HG02884 (cell line): ENCODE measurements around the gene IQSEC1.

Experiments used
- ATAC-seq: cut with Tn5 transposase; IDR thresholded peaks from one replicate; pipeline ENCODE4 v1.9.1; 2021; ENCODE audit warnings: mild to moderate bottlenecking, moderate library complexity; ENCODE audit not compliant: unreplicated experiment

Gene IQSEC1

DNA sequence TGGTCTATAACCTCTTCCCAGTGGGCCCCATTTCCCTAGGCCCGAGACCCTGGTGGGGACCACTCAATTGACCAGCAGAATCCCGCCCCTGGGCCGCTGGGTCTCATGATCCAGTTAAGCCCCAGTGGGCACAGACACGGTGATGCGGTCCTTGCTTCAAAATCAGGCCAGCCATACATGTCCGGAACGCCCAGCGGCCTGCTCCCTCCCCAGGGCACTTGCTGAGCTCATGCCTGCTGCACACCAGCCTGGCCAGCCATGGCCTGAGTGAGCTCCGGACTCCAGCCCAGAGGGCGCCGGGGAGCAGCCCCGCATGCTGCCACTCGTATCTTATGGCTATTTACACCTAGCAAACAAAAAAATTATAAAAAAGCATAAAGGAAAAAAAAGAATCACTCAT, 34.4 kb upstream of the IQSEC1 start:
- no peak for ATAC-seq

- ATAC-seq: no peak
These were observed 33.2 kb upstream of the IQSEC1 start for GRCh38 chr3:13106308-13107001.

- ATAC-seq: no peak
These were observed 32.6 kb upstream of the IQSEC1 start for GRCh38 chr3:13105896-13106250.

DNA sequence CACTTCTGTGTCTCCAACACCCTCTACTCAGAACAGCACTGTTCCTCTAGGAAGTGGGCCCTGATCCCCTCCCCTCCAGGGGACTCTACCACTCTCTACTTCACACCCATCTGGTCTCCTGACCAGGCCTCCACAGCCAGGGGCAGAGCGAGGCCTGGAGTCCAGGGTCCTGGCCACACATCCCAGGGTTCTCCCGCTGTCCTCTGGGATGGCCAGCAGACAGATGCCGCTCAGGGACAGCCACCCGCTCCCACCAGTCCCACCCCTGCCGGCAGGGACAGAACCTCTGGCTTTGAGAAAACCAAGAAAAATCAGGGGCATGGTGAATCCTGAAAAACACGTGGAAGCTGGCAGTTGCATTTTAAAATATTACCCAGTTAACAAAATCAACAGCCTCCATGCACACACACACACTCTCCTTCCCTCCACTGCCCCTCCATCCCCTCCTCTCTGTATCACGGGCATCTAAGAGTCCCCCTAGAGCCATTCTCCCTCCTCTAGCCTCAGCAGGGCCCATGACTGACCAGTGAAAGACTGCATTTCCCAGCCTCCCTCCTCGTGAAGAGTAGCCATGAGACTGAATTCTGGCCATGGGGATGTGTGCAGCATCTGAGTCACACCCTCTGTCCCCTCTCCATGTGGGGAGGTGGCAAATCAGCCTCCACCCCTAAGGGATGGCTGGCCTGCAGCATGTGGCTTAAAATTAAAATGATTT, 32.1 kb upstream of the IQSEC1 start:
- no peak for ATAC-seq

GRCh38 chr3:13104511-13104910, 31.3 kb upstream of the IQSEC1 start:
- ATAC-seq: no peak

DNA sequence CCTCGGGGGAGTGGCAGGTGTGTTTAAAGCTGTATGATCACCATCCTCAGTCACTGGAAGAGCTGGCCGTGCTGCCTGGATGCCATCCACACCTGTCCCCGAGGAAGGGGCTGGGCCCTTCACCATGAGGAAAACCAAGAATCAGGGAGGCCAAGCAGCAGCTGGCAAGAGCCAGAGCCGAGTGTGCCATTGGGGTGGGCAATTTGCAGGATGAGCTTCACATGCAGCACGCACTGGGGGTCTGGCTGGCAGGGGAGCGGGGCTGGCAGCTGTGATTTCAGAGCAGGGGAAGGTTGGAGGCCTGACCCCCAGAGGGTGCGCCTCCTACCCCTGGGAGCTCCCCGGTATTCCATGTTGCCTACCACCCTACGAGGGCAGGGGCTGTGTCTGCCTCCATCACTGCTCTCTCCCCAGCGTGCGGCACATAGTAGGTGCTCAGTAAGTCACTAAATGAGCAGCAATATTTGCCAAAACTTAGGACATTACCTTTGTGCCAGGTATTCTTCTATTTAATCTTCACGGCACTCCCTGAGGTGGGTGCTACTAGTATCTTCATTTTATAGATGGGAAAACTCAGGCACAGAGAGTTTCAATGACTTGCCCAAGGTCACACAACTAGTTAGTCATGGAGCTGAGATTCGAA, 30.3 kb upstream of the IQSEC1 start:
- no peak for ATAC-seq

- ATAC-seq: no peak
These were observed 29.4 kb upstream of the IQSEC1 start for GRCh38 chr3:13102386-13103345.

DNA sequence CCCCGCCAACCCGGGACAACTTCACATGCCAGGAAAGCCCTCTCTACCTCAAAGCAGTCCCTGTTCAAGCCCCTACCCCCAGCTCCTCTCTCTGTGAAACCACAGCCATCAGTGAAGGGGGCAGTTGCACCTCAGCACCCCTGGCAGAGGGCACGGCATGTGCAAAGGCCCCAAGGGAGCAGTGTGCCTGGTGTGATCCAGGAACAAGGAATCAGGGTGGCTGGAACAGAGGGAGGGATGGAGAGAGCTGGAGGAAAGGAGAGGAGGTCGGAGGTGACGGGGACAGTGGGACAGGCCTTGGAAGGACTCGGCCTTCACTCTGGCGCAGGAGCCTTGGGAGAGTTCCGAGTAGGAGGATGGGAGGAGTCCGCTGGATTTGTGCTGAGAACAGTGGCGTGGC, 26.5 kb upstream of the IQSEC1 start:
- no peak for ATAC-seq

DNA sequence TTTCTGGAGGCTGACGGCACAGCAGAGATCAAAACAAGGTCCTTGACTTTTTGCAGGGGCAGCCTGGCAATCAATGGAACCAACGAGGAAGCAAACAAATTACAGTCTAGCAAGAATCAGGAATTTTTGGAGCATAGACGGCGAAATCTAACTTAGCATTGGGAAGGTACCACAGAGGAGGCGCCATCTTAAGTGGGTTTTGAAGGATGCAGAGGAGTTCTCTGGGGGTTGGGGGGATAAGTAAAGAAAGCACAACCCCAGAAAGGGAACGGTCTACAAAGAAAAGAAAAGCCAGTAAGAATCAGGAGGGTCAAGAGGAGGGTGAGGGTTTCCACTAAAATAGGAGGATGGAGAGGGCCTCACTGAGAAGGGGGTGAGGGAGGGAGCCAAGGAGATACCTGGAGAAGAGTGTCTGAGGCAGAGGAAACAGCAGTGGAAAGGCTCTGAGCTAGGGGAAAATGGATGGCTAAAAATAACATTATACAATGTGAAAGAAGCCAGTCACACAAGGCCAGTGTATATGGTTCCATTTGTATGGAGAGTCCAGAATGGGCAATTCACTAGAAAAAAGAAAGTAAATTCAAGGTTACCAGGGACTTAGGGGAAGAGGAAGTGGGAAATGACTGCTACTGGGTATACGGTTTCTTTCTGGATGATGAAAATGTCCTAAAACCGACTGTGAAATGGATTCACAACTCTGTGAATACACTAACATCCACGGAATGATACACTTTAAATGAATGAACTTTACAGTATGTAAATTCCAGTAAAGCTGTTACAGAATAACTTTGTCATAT, 25.2 kb upstream of the IQSEC1 start:
- ATAC-seq: no peak

DNA sequence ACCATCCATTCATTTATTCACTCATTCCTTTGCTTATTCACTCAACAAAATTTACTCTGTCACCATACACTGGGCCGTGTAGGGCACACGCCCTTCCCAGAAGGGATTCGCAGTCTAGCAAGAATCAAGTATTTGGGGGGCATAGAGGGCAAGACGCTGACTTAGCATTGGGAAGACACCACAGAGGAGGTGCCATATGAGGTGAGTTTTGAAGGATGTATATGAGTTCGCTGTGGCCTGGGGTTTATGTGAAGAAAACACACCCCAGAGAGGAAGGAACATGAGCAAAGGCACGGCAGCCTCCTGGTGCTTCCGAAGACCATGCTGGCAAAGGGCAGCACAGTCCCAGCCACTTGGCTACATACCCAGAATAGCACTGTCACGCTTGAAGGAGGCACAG, 23.1 kb upstream of the IQSEC1 start:
- ATAC-seq: no peak

GRCh38 chr3:13095408-13095937, 22.2 kb upstream of the IQSEC1 start:
- ATAC-seq: no peak

- no peak for ATAC-seq
These were observed 20.5 kb upstream of the IQSEC1 start for GRCh38 chr3:13093687-13094086.

DNA sequence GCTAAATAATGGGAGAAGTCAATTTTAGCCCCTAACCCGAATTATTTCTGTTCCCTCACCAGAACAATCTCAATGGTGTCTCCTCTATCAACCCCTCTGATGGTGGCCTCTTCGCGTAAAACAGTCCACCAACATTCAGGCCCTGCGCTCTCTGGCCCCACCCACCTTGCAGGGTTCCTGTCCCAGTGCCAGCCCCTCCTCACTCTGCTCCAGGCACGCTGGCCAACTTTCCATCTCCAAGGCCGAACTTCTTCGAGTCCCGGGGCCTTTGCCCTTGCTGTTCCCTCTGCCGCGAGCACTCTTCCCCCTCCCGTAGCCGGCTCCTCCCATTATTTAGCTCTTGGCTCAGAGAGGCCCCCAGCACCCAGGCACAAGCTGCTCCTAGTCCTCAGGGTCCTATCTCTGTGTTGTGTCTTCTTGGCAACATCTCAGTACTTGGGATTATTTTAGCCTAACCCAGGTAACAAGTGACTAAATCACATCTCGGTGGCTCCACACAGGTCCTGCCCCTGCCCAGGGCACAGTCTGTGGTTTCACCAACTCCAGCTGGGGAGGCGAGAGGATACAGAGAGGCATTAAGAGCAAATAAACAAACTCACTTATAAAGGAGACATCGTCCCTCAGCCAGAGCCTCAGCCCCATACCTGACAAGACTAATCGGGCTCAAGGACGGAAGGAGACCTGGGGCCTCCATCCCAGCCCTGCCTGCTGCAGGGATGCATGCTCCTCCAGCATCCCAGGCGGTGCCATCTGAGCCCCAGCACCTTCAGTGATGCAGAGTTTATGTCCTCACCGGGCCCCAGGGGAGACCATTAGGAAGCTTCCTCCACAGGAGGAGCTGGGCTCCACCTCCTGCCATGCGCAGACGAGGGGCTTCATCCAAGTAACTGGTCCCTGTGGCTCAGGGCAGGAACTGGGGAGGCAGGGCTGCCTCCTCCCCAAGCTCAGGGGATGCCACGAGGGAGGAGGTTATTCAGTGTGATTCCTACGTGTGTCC, 19.7 kb upstream of the IQSEC1 start:
- no peak for ATAC-seq

GRCh38 chr3:13091898-13092611, 18.8 kb upstream of the IQSEC1 start:
- no peak for ATAC-seq

DNA sequence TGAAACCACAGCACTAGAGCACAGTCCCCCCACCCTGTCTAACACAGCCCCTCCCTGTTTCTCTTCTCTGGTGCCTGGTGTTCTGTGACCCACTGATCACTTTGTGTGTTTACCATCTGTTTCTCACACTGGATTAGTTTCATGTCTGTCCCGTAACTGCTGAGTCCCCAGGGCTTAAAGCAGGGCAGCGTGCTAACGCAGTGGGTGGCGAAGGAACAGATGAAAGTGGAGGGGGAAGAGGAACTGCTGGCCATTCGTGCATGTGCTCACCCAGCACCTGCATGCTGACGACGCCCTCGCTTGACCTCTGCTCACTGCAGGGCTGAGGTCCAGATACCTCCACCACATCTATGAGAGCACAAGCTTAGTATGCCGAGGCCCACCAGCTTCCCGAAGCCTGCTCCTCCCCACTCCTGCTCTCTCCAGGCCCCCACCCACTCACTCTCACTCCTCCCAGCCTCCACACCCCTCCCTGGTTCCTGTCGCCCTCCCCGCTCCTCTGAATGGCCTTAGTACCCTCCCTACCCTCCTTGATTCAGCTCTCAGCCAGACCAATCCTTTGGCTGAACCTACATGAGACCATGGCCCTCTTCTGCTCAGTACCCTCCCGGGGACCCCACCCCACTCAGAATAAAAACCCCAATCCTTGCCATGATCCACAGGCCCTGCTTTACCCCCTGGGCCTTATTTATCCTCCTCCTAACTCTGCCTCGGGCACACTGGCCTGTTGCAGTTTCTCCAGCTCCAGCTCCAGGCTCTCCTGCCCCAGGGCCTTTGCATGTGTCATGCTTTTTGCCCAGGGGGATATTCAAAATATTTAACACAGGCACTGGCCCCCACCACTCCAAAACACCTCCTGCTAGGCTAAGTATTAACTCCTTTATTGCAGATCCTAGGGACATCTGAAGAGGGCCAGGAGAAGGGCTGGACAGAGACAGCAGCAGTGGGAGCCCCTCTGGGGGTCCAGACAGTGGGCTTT, 15.1 kb upstream of the IQSEC1 start:
- peak; percentile 38 for ATAC-seq

DNA sequence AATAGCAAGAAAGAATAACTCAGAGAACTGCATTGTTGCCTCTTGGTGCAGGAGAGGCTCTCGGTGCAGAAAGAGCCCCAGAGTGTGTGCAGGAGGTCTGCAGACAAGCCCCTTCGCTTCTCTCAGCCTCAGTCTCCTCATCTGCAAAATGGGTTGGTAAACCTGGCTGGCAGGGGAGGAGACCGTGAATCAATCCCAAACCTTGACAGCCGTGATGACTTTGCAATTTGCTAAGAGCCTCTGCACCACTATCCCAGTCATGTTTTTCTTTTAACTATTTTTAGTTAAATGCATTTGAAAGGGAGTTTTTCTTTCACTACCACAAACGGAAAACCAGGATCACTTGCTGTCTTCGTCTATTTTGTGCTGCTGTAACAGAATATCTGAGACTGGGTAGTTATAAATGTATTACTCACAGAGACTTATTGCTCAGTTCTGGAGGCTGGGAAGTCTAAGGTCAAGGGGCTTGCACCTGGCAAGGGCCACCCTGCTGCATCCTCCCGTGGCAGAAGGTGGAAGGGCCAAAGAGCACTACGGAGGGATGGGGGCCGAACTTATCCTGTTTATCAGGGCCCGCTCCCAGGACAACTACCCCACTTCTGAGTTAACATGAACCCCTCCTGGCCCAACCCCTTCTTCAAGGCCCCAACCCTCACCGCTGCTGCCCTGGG, 14.2 kb upstream of the IQSEC1 start:
- no peak for ATAC-seq
